ENCODE results near the gene CA12. TPM values are rescaled to one million over a fixed set of nuclear protein-coding genes. Genes with fewer than 3 reads are reported as not detected.

CA12 gene
- total RNA-seq, 2 donors from 2014 or later = 8.1 to 26.8 TPM

GRCh38 chr15:63392361-63393009 is 10.8 kb upstream of the CA12 start:
- DNase-seq (ENCODE audit: low spot score) (no peak), ATAC-seq (ENCODE audit: insufficient number of reproducible peaks, low FRiP score, low read depth) (no peak)
- no peaks in the 10 kb centered on the region for H3K27me3 ChIP-seq (replicated peaks; ENCODE audit: insufficient read depth)
- H3K27ac ChIP-seq = no peak overlapping the region
- H3K4me3 ChIP-seq = no peak overlapping the region
- H3K36me3 ChIP-seq = no peaks in the 10 kb centered on the region
- no peaks in the 10 kb centered on the region for H3K9me3 ChIP-seq
- TF ChIP-seq CTCF (IDR thresholded peaks at IDR 0.05) = no peak
- H3K4me1 ChIP-seq (ENCODE audit: control insufficient read depth in 1 of 2, low read depth in 2 of 2) = peaks cover 0 to 8% of the 10 kb centered on the region in 2 donors

GRCh38 chr15:63391669-63392360 is 10.2 kb upstream of the CA12 start:
- Histone ChIP-seq H3K9me3 (no peaks in the 10 kb centered on the region), H3K27ac (no peak overlapping the region), H3K4me1 (ENCODE audit: control insufficient read depth in 1 of 2, low read depth in 2 of 2) (peaks cover 0 to 8% of the 10 kb centered on the region in 2 donors), H3K36me3 (no peaks in the 10 kb centered on the region), H3K4me3 (no peak overlapping the region), H3K27me3 (replicated peaks; ENCODE audit: insufficient read depth) (no peaks in the 10 kb centered on the region)
- DNase-seq (ENCODE audit: low spot score) (no peak), ATAC-seq (ENCODE audit: insufficient number of reproducible peaks, low FRiP score, low read depth) (no peak)
- TF ChIP-seq CTCF (IDR thresholded peaks at IDR 0.05) = no peak

GRCh38 chr15:63390689-63391088 is 9.0 kb upstream of the CA12 start:
- no peaks in the 10 kb centered on the region for H3K9me3 ChIP-seq
- H3K4me3 ChIP-seq = no peak overlapping the region
- H3K27me3 ChIP-seq (replicated peaks; ENCODE audit: insufficient read depth) = no peaks in the 10 kb centered on the region
- no peak for TF ChIP-seq CTCF (IDR thresholded peaks at IDR 0.05)
- no peak for ATAC-seq (ENCODE audit: insufficient number of reproducible peaks, low FRiP score, low read depth)
- no peaks in the 10 kb centered on the region for H3K36me3 ChIP-seq
- no peak overlapping the region for H3K27ac ChIP-seq
- DNase-seq (ENCODE audit: low spot score) = no peak
- H3K4me1 ChIP-seq (ENCODE audit: control insufficient read depth in 1 of 2, low read depth in 2 of 2) = peaks cover 0 to 8% of the 10 kb centered on the region in 2 donors

- no peak overlapping the region for H3K27ac ChIP-seq
- no peaks in the 10 kb centered on the region for H3K9me3 ChIP-seq
- H3K4me3 ChIP-seq = no peak overlapping the region
- ATAC-seq (ENCODE audit: insufficient number of reproducible peaks, low FRiP score, low read depth) (no peak), DNase-seq (ENCODE audit: low spot score) (no peak)
- H3K36me3 ChIP-seq = no peaks in the 10 kb centered on the region
- H3K27me3 ChIP-seq (replicated peaks; ENCODE audit: insufficient read depth) = no peaks in the 10 kb centered on the region
- TF ChIP-seq CTCF (IDR thresholded peaks at IDR 0.05) = no peak
- H3K4me1 ChIP-seq (ENCODE audit: control insufficient read depth in 1 of 2, low read depth in 2 of 2) = peaks cover 0 to 8% of the 10 kb centered on the region in 2 donors
These were observed 8.4 kb upstream of the CA12 start for GRCh38 chr15:63389902-63390670.

- Histone ChIP-seq H3K36me3 (no peaks in the 10 kb centered on the region), H3K27ac (no peak overlapping the region), H3K4me1 (ENCODE audit: control insufficient read depth in 1 of 2, low read depth in 2 of 2) (peaks cover 0 to 8% of the 10 kb centered on the region in 2 donors), H3K4me3 (no peak overlapping the region), H3K27me3 (replicated peaks; ENCODE audit: insufficient read depth) (no peaks in the 10 kb centered on the region), H3K9me3 (no peaks in the 10 kb centered on the region)
- ATAC-seq (ENCODE audit: insufficient number of reproducible peaks, low FRiP score, low read depth) (no peak), DNase-seq (ENCODE audit: low spot score) (no peak)
- no peak for TF ChIP-seq CTCF (IDR thresholded peaks at IDR 0.05)
These were observed 6.9 kb upstream of the CA12 start for GRCh38 chr15:63388511-63388910.

Measured in thoracic aorta (tissue), 2 donors.